ENCODE data around the gene LPP. TPM values are rescaled to one million over a fixed set of nuclear protein-coding genes. Genes with fewer than 3 reads are reported as not detected.

The LPP gene
- total RNA-seq, 1 donor from 2014 or later, result 184 TPM

DNA sequence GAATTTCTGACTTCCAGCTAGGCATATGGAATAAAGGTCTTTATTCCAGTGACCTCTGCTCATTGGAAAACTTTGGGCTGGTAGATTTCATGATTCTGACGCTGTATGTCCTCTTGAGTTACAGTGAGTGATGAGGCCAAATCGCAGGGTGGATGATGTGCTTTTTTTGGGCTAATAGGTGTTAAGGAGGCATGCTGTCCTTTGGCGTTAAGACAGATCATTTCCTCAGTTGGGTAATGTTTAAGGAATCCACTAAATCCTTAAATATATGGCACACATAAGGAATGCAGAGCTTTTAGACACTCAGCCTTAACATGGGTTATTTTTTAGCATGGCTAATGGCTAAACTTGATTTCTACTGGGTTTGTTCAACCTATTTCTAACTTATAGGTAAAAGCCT lies 87.9 kb downstream of the LPP start:
- TF ChIP-seq, protein P1, sequence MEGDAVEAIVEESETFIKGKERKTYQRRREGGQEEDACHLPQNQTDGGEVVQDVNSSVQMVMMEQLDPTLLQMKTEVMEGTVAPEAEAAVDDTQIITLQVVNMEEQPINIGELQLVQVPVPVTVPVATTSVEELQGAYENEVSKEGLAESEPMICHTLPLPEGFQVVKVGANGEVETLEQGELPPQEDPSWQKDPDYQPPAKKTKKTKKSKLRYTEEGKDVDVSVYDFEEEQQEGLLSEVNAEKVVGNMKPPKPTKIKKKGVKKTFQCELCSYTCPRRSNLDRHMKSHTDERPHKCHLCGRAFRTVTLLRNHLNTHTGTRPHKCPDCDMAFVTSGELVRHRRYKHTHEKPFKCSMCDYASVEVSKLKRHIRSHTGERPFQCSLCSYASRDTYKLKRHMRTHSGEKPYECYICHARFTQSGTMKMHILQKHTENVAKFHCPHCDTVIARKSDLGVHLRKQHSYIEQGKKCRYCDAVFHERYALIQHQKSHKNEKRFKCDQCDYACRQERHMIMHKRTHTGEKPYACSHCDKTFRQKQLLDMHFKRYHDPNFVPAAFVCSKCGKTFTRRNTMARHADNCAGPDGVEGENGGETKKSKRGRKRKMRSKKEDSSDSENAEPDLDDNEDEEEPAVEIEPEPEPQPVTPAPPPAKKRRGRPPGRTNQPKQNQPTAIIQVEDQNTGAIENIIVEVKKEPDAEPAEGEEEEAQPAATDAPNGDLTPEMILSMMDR (IDR thresholded peaks at IDR 0.05), result no peak
- Mint-ChIP-seq H3K27ac (ENCODE audit: unreplicated experiment) (peak overlapping the region; percentile 98), H3K4me1 (ENCODE audit: unreplicated experiment) (peaks cover 74% of the 10 kb centered on the region), H3K36me3 (ENCODE audit: unreplicated experiment) (peaks cover 5% of the 10 kb centered on the region), H3K27me3 (ENCODE audit: unreplicated experiment) (no peaks in the 10 kb centered on the region), H3K9me3 (ENCODE audit: unreplicated experiment) (no peaks in the 10 kb centered on the region), H3K4me3 (ENCODE audit: unreplicated experiment) (no peak overlapping the region)
- DNase-seq (ENCODE audit: extremely low spot score, unreplicated experiment), result no peak

DNA sequence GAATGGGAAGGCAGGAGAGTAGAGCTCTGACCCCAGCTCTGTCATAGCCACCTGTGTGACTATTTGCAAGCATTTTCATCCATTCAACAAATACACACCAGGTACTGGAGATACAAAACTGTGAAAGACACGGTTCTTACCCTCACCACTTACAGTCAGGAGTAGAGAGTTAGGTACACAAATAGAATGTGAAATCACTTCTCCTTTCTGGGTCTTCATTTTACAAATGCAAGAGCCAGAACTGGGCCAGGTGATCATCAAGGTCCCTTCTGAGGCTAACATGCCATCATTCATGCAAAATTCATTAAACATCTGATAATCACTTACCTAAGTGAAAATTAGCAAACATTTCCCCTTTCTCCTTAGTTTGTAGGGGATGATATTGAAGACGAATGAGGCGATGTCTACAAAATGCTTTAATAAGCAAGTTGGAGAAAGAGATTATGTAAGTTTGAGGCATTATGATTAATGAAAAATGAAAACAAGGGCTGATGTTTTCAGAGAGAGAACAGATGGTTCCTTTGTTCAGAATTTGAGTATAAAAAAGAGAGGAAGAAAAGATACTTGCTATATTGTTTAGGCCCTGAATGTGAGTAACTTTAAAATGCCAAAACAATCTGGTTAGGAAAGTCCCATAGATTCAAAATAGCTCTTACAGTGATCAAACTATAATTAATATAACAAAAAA lies 88.6 kb downstream of the LPP start:
- Mint-ChIP-seq H3K27ac (ENCODE audit: unreplicated experiment) (peak overlapping the region; percentile 98), H3K9me3 (ENCODE audit: unreplicated experiment) (no peaks in the 10 kb centered on the region), H3K4me3 (ENCODE audit: unreplicated experiment) (peak overlapping the region; percentile 68), H3K27me3 (ENCODE audit: unreplicated experiment) (no peaks in the 10 kb centered on the region), H3K36me3 (ENCODE audit: unreplicated experiment) (peaks cover 5% of the 10 kb centered on the region), H3K4me1 (ENCODE audit: unreplicated experiment) (peaks cover 72% of the 10 kb centered on the region)
- TF ChIP-seq, protein P1 (IDR thresholded peaks at IDR 0.05), result no peak
- DNase-seq (ENCODE audit: extremely low spot score, unreplicated experiment), result no peak

GRCh38 chr3:188243124-188243795 lies 89.3 kb downstream of the LPP start:
- Mint-ChIP-seq H3K9me3 (ENCODE audit: unreplicated experiment) (no peaks in the 10 kb centered on the region), H3K27me3 (ENCODE audit: unreplicated experiment) (no peaks in the 10 kb centered on the region), H3K4me1 (ENCODE audit: unreplicated experiment) (peaks cover 69% of the 10 kb centered on the region), H3K27ac (ENCODE audit: unreplicated experiment) (peak overlapping the region; percentile 98), H3K36me3 (ENCODE audit: unreplicated experiment) (peaks cover 5% of the 10 kb centered on the region), H3K4me3 (ENCODE audit: unreplicated experiment) (peak overlapping the region; percentile 68)
- no peak for DNase-seq (ENCODE audit: extremely low spot score, unreplicated experiment)
- TF ChIP-seq, protein P1 (IDR thresholded peaks at IDR 0.05), result peak; percentile 6

- H3K27me3 Mint-ChIP-seq (ENCODE audit: unreplicated experiment), result no peaks in the 10 kb centered on the region
- H3K36me3 Mint-ChIP-seq (ENCODE audit: unreplicated experiment), result peaks cover 3% of the 10 kb centered on the region
- peak overlapping the region; percentile 75 for H3K27ac Mint-ChIP-seq (ENCODE audit: unreplicated experiment)
- DNase-seq (ENCODE audit: extremely low spot score, unreplicated experiment), result no peak
- no peaks in the 10 kb centered on the region for H3K9me3 Mint-ChIP-seq (ENCODE audit: unreplicated experiment)
- H3K4me1 Mint-ChIP-seq (ENCODE audit: unreplicated experiment), result peaks cover 69% of the 10 kb centered on the region
- TF ChIP-seq, protein P1 (IDR thresholded peaks at IDR 0.05), result no peak
- H3K4me3 Mint-ChIP-seq (ENCODE audit: unreplicated experiment), result no peak overlapping the region
Measured at GRCh38 chr3:188244395-188244861, 90.5 kb downstream of the LPP start.

GRCh38 chr3:188246905-188247304 lies 92.9 kb downstream of the LPP start:
- Mint-ChIP-seq H3K27me3 (ENCODE audit: unreplicated experiment) (no peaks in the 10 kb centered on the region), H3K27ac (ENCODE audit: unreplicated experiment) (no peak overlapping the region), H3K4me3 (ENCODE audit: unreplicated experiment) (no peak overlapping the region), H3K36me3 (ENCODE audit: unreplicated experiment) (no peaks in the 10 kb centered on the region), H3K9me3 (ENCODE audit: unreplicated experiment) (no peaks in the 10 kb centered on the region), H3K4me1 (ENCODE audit: unreplicated experiment) (peaks cover 58% of the 10 kb centered on the region)
- TF ChIP-seq, protein P1 (IDR thresholded peaks at IDR 0.05), result no peak
- no peak for DNase-seq (ENCODE audit: extremely low spot score, unreplicated experiment)

All from osteocyte (in vitro differentiated cells).